Body of pancreas (tissue), 4 donors: Measurements from ENCODE around the gene FAM149A. TPM values are rescaled to one million over a fixed set of nuclear protein-coding genes. Genes with fewer than 3 reads are reported as not detected.

Source experiments
- ATAC-seq: fragments of 150-250 bp; one replicate; pipeline ENCODE4 v1.9.1; 2016
- DNase-seq, 4 donors: peaks; one replicate each; pipeline ENCODE4 v3.0.0-alpha.2; 2019
- H3K27ac ChIP-seq, 4 donors: fragments of 200-600 bp; sonication (generic); 1 replicate in 3 of 4; 2 replicates in 1 of 4; pipeline versions ENCODE4 v1.5.1 to v1.6.1; 2016 to 2019; ENCODE audit warnings: mild to moderate bottlenecking in 1 of 4, mixed read lengths in 1 of 4, moderate library complexity in 1 of 4
- H3K27me3 ChIP-seq, 2 donors: fragments of 200-600 bp; sonication (generic); one replicate each; pipeline ENCODE4 v1.6.0; 2016; ENCODE audit warnings: mild to moderate bottlenecking in 1 of 2
- H3K36me3 ChIP-seq, 2 donors: fragments of 200-600 bp; sonication (generic); replicated peaks in 1 of 2; 2 replicates each; pipeline ENCODE4 v1.5.1; 2016; ENCODE audit warnings: low read depth in 2 of 2; ENCODE audit not compliant: insufficient read depth in 1 of 2
- H3K4me1 ChIP-seq: fragments of 200-600 bp; sonication (generic); one replicate; pipeline ENCODE4 v1.6.0; 2016
- H3K4me3 ChIP-seq, 2 donors: fragments of 200-600 bp; sonication (generic); 1 replicate in 1 of 2; 2 replicates in 1 of 2; pipeline ENCODE4 v1.5.1; 2016 to 2019
- H3K9me3 ChIP-seq, 3 donors: fragments of 200-600 bp; sonication (generic); 1 replicate in 2 of 3; 2 replicates in 1 of 3; pipeline ENCODE4 v1.5.1; 2016
- POLR2A ChIP-seq, 3 donors: fragments of 450-650 bp; IDR thresholded peaks; one replicate each; pipeline ENCODE4 v1.6.1; 2016; ENCODE audit warnings: antibody characterized with exemption in 3 of 3, mild to moderate bottlenecking in 2 of 3
- WGBS, 2 donors: methylation state at CpG; one replicate each; pipeline ENCODE4 v1.1.5; 2017; 5-methylcytosine and 5-hydroxymethylcytosine counted together
- intact Hi-C: fragments of 100-400 bp; cut with DNase I; formaldehyde crosslinking; loops from one replicate; pipeline ENCODE4 v1.15.1; 2023
- total RNA-seq, 2 donors: library from RNA; depleted of rRNA; stranded (reverse); fragments of >200 nt; gene quantifications; one replicate each; pipeline ENCODE4 v1.1.0, GENCODE V29; 2016
- TF ChIP-seq, protein P1 (sequence below), 7 experiments: fragments of 450-650 bp in 4 of 7; fragments of 200-600 bp in 3 of 7; sonication (generic) in 3 of 7; IDR thresholded peaks; one replicate each; pipeline ENCODE4 v1.5.1; 2016 to 2019; ENCODE audit warnings: antibody characterized with exemption in 7 of 7

Gene FAM149A
- total RNA-seq, 2 donors from 2014 or later = 20.8 to 51.4 TPM

DNA sequence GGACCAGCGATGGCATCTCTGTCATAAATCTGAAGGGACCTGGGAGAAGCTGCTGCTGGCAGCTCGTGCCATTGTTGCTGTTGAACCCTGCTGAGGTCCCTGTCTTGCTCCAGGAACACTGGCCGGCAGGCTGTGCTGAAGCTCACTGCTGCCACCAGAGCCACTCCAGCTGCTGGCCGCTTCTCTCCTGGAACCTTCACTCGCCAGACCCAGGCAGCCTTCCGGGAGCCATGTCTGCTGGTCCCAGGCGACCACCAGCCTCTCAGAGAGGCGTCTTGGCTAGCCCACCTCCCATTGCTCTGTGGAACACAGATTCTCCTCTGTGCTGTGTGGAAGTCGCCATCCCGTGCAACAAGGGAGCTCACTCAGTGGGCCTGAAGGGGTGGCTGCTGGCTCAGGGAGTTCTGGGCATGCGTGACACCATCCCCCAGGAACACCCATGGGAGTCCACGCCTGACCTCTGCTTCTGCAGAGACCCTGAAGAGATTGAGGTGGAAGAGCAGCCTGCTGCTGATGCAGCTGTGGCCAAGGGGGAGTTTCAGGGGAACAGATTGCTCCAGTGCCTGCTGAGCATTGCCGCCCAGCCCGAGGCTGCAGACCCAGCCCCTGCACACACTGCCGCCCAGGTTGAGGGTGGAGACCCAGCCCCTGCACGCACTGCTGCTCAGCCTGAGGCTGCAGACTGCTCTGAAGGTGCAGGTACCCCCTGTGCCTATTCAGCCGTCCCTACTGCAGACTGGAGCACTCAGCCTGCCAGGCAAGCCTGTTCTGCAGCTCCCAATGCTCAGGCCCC is 53.7 kb downstream of the FAM149A start:
- intact Hi-C loops = no loop called here
- DNase-seq (no peak), ATAC-seq (no peak)
- Histone ChIP-seq H3K36me3 (peaks cover 0 to 15% of the 10 kb centered on the region in 2 donors), H3K4me3 (no peak overlapping the region), H3K4me1 (no peaks in the 10 kb centered on the region), H3K27ac (no peak overlapping the region), H3K27me3 (no peaks in the 10 kb centered on the region), H3K9me3 (no peaks in the 10 kb centered on the region)
- WGBS, 2 donors = 83 to 88% methylated on average over 3 to 16 of the region's 17 CpGs
- TF ChIP-seq, protein P1, sequence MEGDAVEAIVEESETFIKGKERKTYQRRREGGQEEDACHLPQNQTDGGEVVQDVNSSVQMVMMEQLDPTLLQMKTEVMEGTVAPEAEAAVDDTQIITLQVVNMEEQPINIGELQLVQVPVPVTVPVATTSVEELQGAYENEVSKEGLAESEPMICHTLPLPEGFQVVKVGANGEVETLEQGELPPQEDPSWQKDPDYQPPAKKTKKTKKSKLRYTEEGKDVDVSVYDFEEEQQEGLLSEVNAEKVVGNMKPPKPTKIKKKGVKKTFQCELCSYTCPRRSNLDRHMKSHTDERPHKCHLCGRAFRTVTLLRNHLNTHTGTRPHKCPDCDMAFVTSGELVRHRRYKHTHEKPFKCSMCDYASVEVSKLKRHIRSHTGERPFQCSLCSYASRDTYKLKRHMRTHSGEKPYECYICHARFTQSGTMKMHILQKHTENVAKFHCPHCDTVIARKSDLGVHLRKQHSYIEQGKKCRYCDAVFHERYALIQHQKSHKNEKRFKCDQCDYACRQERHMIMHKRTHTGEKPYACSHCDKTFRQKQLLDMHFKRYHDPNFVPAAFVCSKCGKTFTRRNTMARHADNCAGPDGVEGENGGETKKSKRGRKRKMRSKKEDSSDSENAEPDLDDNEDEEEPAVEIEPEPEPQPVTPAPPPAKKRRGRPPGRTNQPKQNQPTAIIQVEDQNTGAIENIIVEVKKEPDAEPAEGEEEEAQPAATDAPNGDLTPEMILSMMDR (IDR thresholded peaks at IDR 0.05) = no peak
- TF ChIP-seq POLR2A (IDR thresholded peaks at IDR 0.05) = no peak

DNA sequence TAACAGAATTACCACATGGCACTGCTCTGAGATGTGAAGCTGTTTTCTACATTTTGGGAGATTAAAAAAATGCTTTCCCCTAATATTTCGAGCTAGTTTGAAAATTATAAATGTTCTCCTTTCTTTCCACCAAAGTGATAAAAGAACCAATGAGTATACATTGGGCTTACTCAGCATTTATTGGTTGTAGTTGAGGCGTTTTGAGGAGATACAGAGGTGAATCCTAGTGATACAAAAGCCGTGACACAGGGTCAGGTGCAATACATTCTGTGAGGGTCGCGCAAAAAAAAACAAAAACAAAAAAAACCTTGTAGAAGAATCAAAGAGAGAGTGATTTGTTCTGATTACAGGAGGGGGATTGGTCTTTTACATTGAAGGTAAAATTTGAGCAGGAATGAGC is 54.5 kb downstream of the FAM149A start:
- DNase-seq (no peak), ATAC-seq (no peak)
- intact Hi-C loops = no loop called here
- WGBS, 2 donors = 78 to 79% methylated on average over 5 of the region's 5 CpGs
- no peak overlapping the region for H3K27ac ChIP-seq
- TF ChIP-seq, protein P1 (IDR thresholded peaks at IDR 0.05) = no peak
- no peak for TF ChIP-seq POLR2A (IDR thresholded peaks at IDR 0.05)
- no peaks in the 10 kb centered on the region for H3K27me3 ChIP-seq
- H3K4me1 ChIP-seq = no peaks in the 10 kb centered on the region
- H3K4me3 ChIP-seq = no peak overlapping the region
- H3K9me3 ChIP-seq = no peaks in the 10 kb centered on the region
- peaks cover 0 to 15% of the 10 kb centered on the region in 2 donors for H3K36me3 ChIP-seq

DNA sequence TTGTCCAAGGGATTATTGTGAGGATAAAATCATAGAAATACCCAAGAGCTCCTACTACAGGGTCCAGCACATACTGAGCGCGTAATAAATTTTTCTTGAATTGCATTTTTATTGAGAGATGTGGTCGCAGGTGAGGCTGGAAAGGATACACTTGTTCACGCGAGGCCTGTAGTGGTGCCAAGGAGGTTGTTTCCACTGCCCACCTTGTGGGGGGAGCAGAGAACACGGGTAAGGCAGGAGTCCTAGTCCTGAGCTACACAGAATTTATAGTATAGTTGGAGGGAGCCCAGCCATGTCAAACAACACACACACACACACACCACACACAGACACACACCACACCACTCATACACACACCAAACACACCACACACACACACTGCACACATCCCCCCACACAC is 55.1 kb downstream of the FAM149A start:
- Histone ChIP-seq H3K27me3 (no peaks in the 10 kb centered on the region), H3K36me3 (peaks cover 0 to 17% of the 10 kb centered on the region in 2 donors), H3K9me3 (no peaks in the 10 kb centered on the region), H3K4me1 (no peaks in the 10 kb centered on the region), H3K27ac (no peak overlapping the region), H3K4me3 (no peak overlapping the region)
- DNase-seq (no peak), ATAC-seq (no peak)
- TF ChIP-seq, protein P1 (IDR thresholded peaks at IDR 0.05) = no peak
- TF ChIP-seq POLR2A (IDR thresholded peaks at IDR 0.05) = no peak
- 90% methylated on average over 6 of the region's 6 CpGs for WGBS, 2 donors
- intact Hi-C loops = no loop called here

DNA sequence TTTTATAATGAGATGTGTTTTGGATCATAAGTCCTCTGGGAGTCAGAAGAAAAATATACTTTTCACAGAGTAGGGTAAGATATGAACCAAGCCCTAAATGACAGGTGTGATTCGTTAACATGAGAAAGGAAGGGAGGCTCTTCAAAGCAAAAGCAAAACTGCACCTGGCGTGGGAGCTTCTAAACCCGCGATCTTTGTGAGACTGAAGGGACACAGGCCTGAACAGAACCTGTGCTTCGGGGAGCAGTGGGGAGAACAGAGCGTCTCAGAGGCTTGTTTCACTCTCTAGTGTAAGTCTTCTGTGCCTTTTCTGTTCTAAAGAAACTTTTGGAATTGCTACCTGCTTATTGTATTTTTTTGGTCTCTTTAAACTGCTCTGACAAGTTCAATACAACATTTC is 56.6 kb downstream of the FAM149A start:
- intact Hi-C loops = no loop called here
- Histone ChIP-seq H3K27ac (no peak overlapping the region), H3K4me3 (no peak overlapping the region), H3K9me3 (no peaks in the 10 kb centered on the region), H3K36me3 (peaks cover 0 to 17% of the 10 kb centered on the region in 2 donors), H3K27me3 (no peaks in the 10 kb centered on the region), H3K4me1 (no peaks in the 10 kb centered on the region)
- no peak for ATAC-seq
- TF ChIP-seq POLR2A (IDR thresholded peaks at IDR 0.05) = no peak
- TF ChIP-seq, protein P1 (IDR thresholded peaks at IDR 0.05) = no peak
- DNase-seq = no peak
- 77 to 91% methylated on average over 6 of the region's 6 CpGs for WGBS, 2 donors
